H9 (cell line): ENCODE results near the gene PRDM2. TPM values are rescaled to one million over a fixed set of nuclear protein-coding genes. Genes with fewer than 3 reads are reported as not detected.
A peak's percentile ranks its signal among the peaks of the same experiment; 100 is the strongest.

Source experiments
- DNase-seq: peaks from one replicate; pipeline ENCODE4 v3.0.0-alpha.2; 2017
- H2AFZ ChIP-seq: one replicate; pipeline ENCODE4 v1.6.1; 2013; ENCODE audit warnings: mild to moderate bottlenecking, low read length, control low read depth, moderate library complexity
- H2AK5ac ChIP-seq: 2 replicates; pipeline ENCODE4 v1.6.1; 2013; ENCODE audit warnings: low read length, control low read depth, mixed read lengths; ENCODE audit not compliant: insufficient read length
- H2BK120ac ChIP-seq: one replicate; pipeline ENCODE4 v1.6.1; 2013; ENCODE audit warnings: low read depth, mild to moderate bottlenecking, low read length, control low read depth, inconsistent platforms; ENCODE audit not compliant: poor library complexity, severe bottlenecking
- H2BK12ac ChIP-seq: 2 replicates; pipeline ENCODE4 v1.6.1; 2013; ENCODE audit warnings: low read length, control low read depth, mixed read lengths, low read depth; ENCODE audit not compliant: insufficient read length
- H2BK15ac ChIP-seq: 2 replicates; pipeline ENCODE4 v1.6.1; 2013; ENCODE audit warnings: low read depth, low read length, control low read depth
- H2BK20ac ChIP-seq: one replicate; pipeline ENCODE4 v1.6.1; 2013; ENCODE audit warnings: low read depth, mild to moderate bottlenecking, low read length, control low read depth, inconsistent platforms; ENCODE audit not compliant: poor library complexity, severe bottlenecking
- H2BK5ac ChIP-seq: 2 replicates; pipeline ENCODE4 v1.6.1; 2013; ENCODE audit warnings: low read length, control low read depth, mixed read lengths; ENCODE audit not compliant: insufficient read length
- H3K14ac ChIP-seq: 2 replicates; pipeline ENCODE4 v1.6.1; 2013; ENCODE audit warnings: low read length, control low read depth; ENCODE audit not compliant: insufficient read depth
- H3K18ac ChIP-seq: 2 replicates; pipeline ENCODE4 v1.6.1; 2013; ENCODE audit warnings: low read depth, mild to moderate bottlenecking, mixed read lengths, low read length, control low read depth; ENCODE audit not compliant: insufficient read length
- H3K23ac ChIP-seq: 2 replicates; pipeline ENCODE4 v1.6.1; 2013; ENCODE audit warnings: low read length, control low read depth, mixed read lengths, low read depth; ENCODE audit not compliant: insufficient read length
- H3K23me2 ChIP-seq: 2 replicates; pipeline ENCODE4 v1.6.1; 2013; ENCODE audit warnings: low read depth, mild to moderate bottlenecking, mixed read lengths, low read length, control low read depth; ENCODE audit not compliant: insufficient read length, poor library complexity, severe bottlenecking
- H3K27ac ChIP-seq: 2 replicates; pipeline ENCODE4 v1.5.1; 2013; ENCODE audit warnings: low read length, control low read depth, mixed read lengths, low read depth; ENCODE audit not compliant: insufficient read length
- H3K27me3 ChIP-seq: 2 replicates; pipeline ENCODE4 v1.6.1; 2013; ENCODE audit warnings: low read length, control low read depth, inconsistent platforms; ENCODE audit not compliant: insufficient read depth
- H3K4ac ChIP-seq: 2 replicates; pipeline ENCODE4 v1.6.1; 2013; ENCODE audit warnings: low read depth, mild to moderate bottlenecking, control low read depth, inconsistent platforms, low read length, moderate library complexity
- H3K4me1 ChIP-seq: 2 replicates; pipeline ENCODE4 v1.6.1; 2013; ENCODE audit warnings: low read length, control low read depth, inconsistent platforms; ENCODE audit not compliant: insufficient read depth
- H3K4me2 ChIP-seq: 2 replicates; pipeline ENCODE4 v1.6.1; 2013; ENCODE audit warnings: low read length, control low read depth, mixed read lengths; ENCODE audit not compliant: insufficient read length, insufficient read depth
- H3K56ac ChIP-seq: 2 replicates; pipeline ENCODE4 v1.6.1; 2013; ENCODE audit warnings: low read depth, mild to moderate bottlenecking, mixed read lengths, low read length, control low read depth; ENCODE audit not compliant: insufficient read length
- H3K79me1 ChIP-seq: 2 replicates; pipeline ENCODE4 v1.6.1; 2013; ENCODE audit warnings: low read depth, mild to moderate bottlenecking, moderate library complexity, low read length, control low read depth, inconsistent platforms; ENCODE audit not compliant: insufficient read depth, poor library complexity, severe bottlenecking
- H3K79me2 ChIP-seq: 2 replicates; pipeline ENCODE4 v1.6.1; 2013; ENCODE audit warnings: low read length, control low read depth, inconsistent platforms; ENCODE audit not compliant: insufficient read depth
- H3K9ac ChIP-seq: 2 replicates; pipeline ENCODE4 v1.6.1; 2013; ENCODE audit warnings: low read length, control low read depth, mixed read lengths; ENCODE audit not compliant: insufficient read length; ENCODE audit errors: extremely low read depth
- H3K9me3 ChIP-seq: one replicate; pipeline ENCODE4 v1.6.1; 2013; ENCODE audit warnings: low read depth, low read length, inconsistent platforms; ENCODE audit not compliant: control insufficient read depth
- H3T11ph ChIP-seq: one replicate; pipeline ENCODE4 v1.6.1; 2013; ENCODE audit warnings: mild to moderate bottlenecking, low read length, control low read depth, inconsistent platforms
- H4K20me1 ChIP-seq: one replicate; pipeline ENCODE4 v1.6.1; 2013; ENCODE audit not compliant: control insufficient read depth, insufficient read length, insufficient read depth
- H4K5ac ChIP-seq: 2 replicates; pipeline ENCODE4 v1.6.1; 2013; ENCODE audit warnings: low read depth, mild to moderate bottlenecking, mixed read lengths, low read length, control low read depth; ENCODE audit not compliant: insufficient read length
- H4K8ac ChIP-seq: replicated peaks from 2 replicates; pipeline ENCODE4 v1.6.1; 2013; ENCODE audit warnings: low read length, control low read depth, mixed read lengths, low read depth; ENCODE audit not compliant: insufficient read length
- H4K91ac ChIP-seq: 2 replicates; pipeline ENCODE4 v1.6.1; 2013; ENCODE audit warnings: low read depth, mild to moderate bottlenecking, moderate library complexity, mixed read lengths, low read length, control low read depth; ENCODE audit not compliant: insufficient read length
- H3K27ac Mint-ChIP-seq, 3 experiments: 2 replicates in 2 of 3; 3 replicates in 1 of 3; pipeline ENCODE4 v1.8.0; 2020 to 2021; ENCODE audit warnings: mixed read lengths in 3 of 3, mild to moderate bottlenecking in 1 of 3, moderate library complexity in 1 of 3
- H3K27me3 Mint-ChIP-seq: 2 replicates; pipeline ENCODE4 v1.8.0; 2021; ENCODE audit warnings: low read depth, mild to moderate bottlenecking, moderate library complexity, mixed read lengths
- H3K36me3 Mint-ChIP-seq, 3 experiments: 2 replicates in 2 of 3; 3 replicates in 1 of 3; pipeline ENCODE4 v1.8.0; 2020 to 2021; ENCODE audit warnings: low read depth in 3 of 3, mixed read lengths in 3 of 3; ENCODE audit not compliant: insufficient read depth in 1 of 3
- H3K4me1 Mint-ChIP-seq, 2 experiments: 2 replicates each; pipeline ENCODE4 v1.8.0; 2020; ENCODE audit warnings: mixed read lengths in 2 of 2
- H3K4me3 Mint-ChIP-seq, 2 experiments: 2 replicates in 1 of 2; 3 replicates in 1 of 2; pipeline ENCODE4 v1.8.0; 2020 to 2021; ENCODE audit warnings: mild to moderate bottlenecking in 2 of 2, mixed read lengths in 2 of 2, moderate library complexity in 1 of 2
- H3K9me3 Mint-ChIP-seq, 2 experiments: 2 replicates in 1 of 2; 3 replicates in 1 of 2; pipeline ENCODE4 v1.8.0; 2020; ENCODE audit warnings: mild to moderate bottlenecking in 2 of 2, mixed read lengths in 2 of 2, moderate library complexity in 1 of 2
- WGBS: extraction: QIAGEN DNeasy Blood & Tissue Kit; methylation state at CpG from one replicate; pipeline ENCODE4 v1.1.7; 2013; ENCODE audit warnings: missing lambda C conversion rate, low lambda C conversion rate, mixed read lengths; ENCODE audit not compliant: insufficient read length; ENCODE audit errors: extremely low coverage; 5-methylcytosine and 5-hydroxymethylcytosine counted together
- total RNA-seq: library from RNA; stranded (reverse); gene quantifications from 2 replicates; pipeline ENCODE4 v1.2.1, GENCODE V29; 2021
- TF ChIP-seq, protein P1 (sequence below): fragments of 200-600 bp; sonication (generic); conservative IDR thresholded peaks from 3 replicates; pipeline ENCODE4 v1.8.0; 2021; ENCODE audit warnings: antibody characterized with exemption, mild to moderate bottlenecking

The PRDM2 gene
- total RNA-seq, 1 experiment from 2014 or later: 24.5 TPM

- H3K4ac ChIP-seq: no peak overlapping the region
- no peak overlapping the region for H3K4me2 ChIP-seq
Observed at GRCh38 chr1:13782634-13783360, 82.8 kb downstream of the PRDM2 start.

More at GRCh38 chr1:13782634-13783360, 82.8 kb downstream of the PRDM2 start:
- Histone ChIP-seq H4K8ac (no peak overlapping the region), H3K27ac (no peak overlapping the region), H2BK5ac (no peak overlapping the region), H3K9ac (no peak overlapping the region), H3K27me3 (no peaks in the 10 kb centered on the region), H2BK15ac (no peak overlapping the region), H3K23me2 (no peaks in the 10 kb centered on the region), H3K4me1 (peaks cover 12% of the 10 kb centered on the region; the same call in 1 of the 2 replicates), H2BK20ac (no peak overlapping the region), H3K18ac (no peak overlapping the region), H3K79me2 (no peaks in the 10 kb centered on the region), H3K23ac (no peak overlapping the region), H2BK12ac (no peak overlapping the region), H3K79me1 (no peaks in the 10 kb centered on the region), H4K91ac (no peak overlapping the region), H3T11ph (no peak overlapping the region), H2AFZ (no peak overlapping the region), H3K56ac (no peak overlapping the region), H2AK5ac (no peak overlapping the region), H3K9me3 (no peaks in the 10 kb centered on the region), H3K14ac (no peak overlapping the region), H4K5ac (no peak overlapping the region), H2BK120ac (no peak overlapping the region), H4K20me1 (no peaks in the 10 kb centered on the region)
- no peak overlapping the region for H3K4me3 Mint-ChIP-seq
- DNase-seq: no peak
- H3K4me1 Mint-ChIP-seq: peaks cover 15 to 33% of the 10 kb centered on the region in 2 experiments
- WGBS: no CpG with 5 or more reads among the region's 12 CpGs
- peaks cover 10 to 48% (median 36%) of the 10 kb centered on the region in 3 experiments for H3K36me3 Mint-ChIP-seq
- no peaks in the 10 kb centered on the region for H3K27me3 Mint-ChIP-seq
- H3K27ac Mint-ChIP-seq: peak overlapping the region in 2 of 3 experiments; percentile 7 to 62; a peak in 2 of 7 replicates
- TF ChIP-seq, protein P1, sequence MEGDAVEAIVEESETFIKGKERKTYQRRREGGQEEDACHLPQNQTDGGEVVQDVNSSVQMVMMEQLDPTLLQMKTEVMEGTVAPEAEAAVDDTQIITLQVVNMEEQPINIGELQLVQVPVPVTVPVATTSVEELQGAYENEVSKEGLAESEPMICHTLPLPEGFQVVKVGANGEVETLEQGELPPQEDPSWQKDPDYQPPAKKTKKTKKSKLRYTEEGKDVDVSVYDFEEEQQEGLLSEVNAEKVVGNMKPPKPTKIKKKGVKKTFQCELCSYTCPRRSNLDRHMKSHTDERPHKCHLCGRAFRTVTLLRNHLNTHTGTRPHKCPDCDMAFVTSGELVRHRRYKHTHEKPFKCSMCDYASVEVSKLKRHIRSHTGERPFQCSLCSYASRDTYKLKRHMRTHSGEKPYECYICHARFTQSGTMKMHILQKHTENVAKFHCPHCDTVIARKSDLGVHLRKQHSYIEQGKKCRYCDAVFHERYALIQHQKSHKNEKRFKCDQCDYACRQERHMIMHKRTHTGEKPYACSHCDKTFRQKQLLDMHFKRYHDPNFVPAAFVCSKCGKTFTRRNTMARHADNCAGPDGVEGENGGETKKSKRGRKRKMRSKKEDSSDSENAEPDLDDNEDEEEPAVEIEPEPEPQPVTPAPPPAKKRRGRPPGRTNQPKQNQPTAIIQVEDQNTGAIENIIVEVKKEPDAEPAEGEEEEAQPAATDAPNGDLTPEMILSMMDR: no peak
- no peaks in the 10 kb centered on the region for H3K9me3 Mint-ChIP-seq
